Activated CD4-positive, alpha-beta T cell treated with anti-CD3 and anti-CD28 coated beads for 36 hours (primary cell): ENCODE measurements around the gene CAMTA1. TPM values are rescaled to one million over a fixed set of nuclear protein-coding genes. Genes with fewer than 3 reads are reported as not detected.

Experiments used
- ATAC-seq: fragments of 200-7000 bp; cut with Tn5 transposase; one replicate; pipeline ENCODE4 v1.10.0; 2021; ENCODE audit warnings: mild to moderate bottlenecking, moderate library complexity
- CTCF ChIA-PET: fragments of 350-600 bp; sonication (Branson Sonifier 250); formaldehyde crosslinking; loops from one replicate; lab custom pipeline; 2021; ENCODE audit warnings: antibody characterized with exemption; lab: Charles Lee
- POLR2A ChIA-PET: fragments of 350-600 bp; sonication (Branson Sonifier 250); formaldehyde crosslinking; loops from one replicate; lab custom pipeline; 2021; ENCODE audit warnings: antibody characterized with exemption, inconsistent platforms; lab: Charles Lee
- DNase-seq: peaks from one replicate; pipeline ENCODE4 v3.0.0-alpha.2; 2020
- H3K27ac Mint-ChIP-seq: one replicate; pipeline ENCODE4 v1.8.0; 2021; ENCODE audit warnings: mixed read lengths
- H3K27me3 Mint-ChIP-seq: one replicate; pipeline ENCODE4 v1.8.0; 2021; ENCODE audit warnings: mixed read lengths
- H3K36me3 Mint-ChIP-seq: one replicate; pipeline ENCODE4 v1.8.0; 2021; ENCODE audit warnings: low read depth, mixed read lengths
- H3K4me1 Mint-ChIP-seq: one replicate; pipeline ENCODE4 v1.8.0; 2021; ENCODE audit warnings: mixed read lengths
- H3K4me3 Mint-ChIP-seq: one replicate; pipeline ENCODE4 v1.8.0; 2021; ENCODE audit warnings: mild to moderate bottlenecking, moderate library complexity, mixed read lengths
- H3K9me3 Mint-ChIP-seq: one replicate; pipeline ENCODE4 v1.8.0; 2021; ENCODE audit warnings: low read depth, mixed read lengths
- intact Hi-C, 2 experiments: fragments of 100-400 bp; cut with DNase I in 1 of 2; cut with micrococcal nuclease in 1 of 2; formaldehyde crosslinking; loops; one replicate each; pipeline versions ENCODE4 v1.14.2 to v1.15.1; 2022 to 2024; cut with DNase I, micrococcal nuclease
- total RNA-seq, 2 experiments: library from RNA; stranded (reverse); gene quantifications; one replicate each; pipeline ENCODE4 v1.2.3, GENCODE V29; 2021

Gene CAMTA1
- total RNA-seq, 2 experiments from 2014 or later: 62.3 to 76.7 TPM

DNA sequence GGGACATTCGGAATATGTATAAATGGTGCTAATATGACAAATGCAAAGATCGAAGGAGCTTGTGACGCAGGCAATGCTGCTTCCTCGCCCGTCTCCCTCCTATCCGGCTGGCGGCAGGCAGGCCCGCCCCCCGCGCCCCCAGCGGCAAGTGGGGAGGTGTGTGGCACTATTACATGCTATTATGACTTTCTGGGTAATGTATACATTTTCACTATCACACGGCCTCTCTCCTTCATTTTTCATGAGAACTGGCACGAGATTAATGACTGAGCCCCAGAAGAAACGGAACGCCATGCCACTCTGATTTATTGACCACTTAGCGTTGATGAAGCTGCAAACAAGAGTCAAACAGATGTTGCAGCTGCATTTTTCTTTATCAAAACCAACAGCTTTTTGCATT lies 846.9 kb downstream of the CAMTA1 start:
- Mint-ChIP-seq H3K4me1 (no peaks in the 10 kb centered on the region), H3K27ac (no peak overlapping the region), H3K36me3 (no peaks in the 10 kb centered on the region), H3K27me3 (peaks cover 8% of the 10 kb centered on the region), H3K9me3 (no peaks in the 10 kb centered on the region), H3K4me3 (no peak overlapping the region)
- CTCF ChIA-PET: interaction anchor here (0.5 to 0.6 kb wide), 2 partner anchors 339 to 786 kb away, joined by 3 read pairs; no protein-coding TSS in a partner anchor
- no peak for ATAC-seq
- intact Hi-C loops: no loop called here
- POLR2A ChIA-PET: no interaction called here
- DNase-seq: peak; percentile 15

DNA sequence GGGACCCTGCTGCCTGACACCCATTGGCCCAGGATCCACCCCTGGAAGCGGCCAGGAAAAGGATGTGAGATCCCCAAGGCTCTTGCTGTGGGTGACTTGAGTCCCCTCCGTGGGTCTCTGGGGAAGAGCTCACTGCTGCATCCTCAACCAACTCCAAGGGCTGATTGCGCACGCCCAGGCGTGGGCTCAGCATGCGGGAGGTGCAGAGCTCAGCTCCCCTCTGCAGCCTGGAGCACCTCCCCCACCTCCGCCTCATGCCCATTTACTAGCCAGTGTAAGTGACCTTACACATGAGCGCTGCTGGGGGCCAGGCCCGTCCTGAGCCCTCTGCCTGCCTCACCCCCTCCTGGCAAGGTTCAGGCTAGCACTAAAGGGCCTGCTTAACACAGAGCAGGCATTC lies 847.4 kb downstream of the CAMTA1 start:
- Mint-ChIP-seq H3K4me3 (no peak overlapping the region), H3K27me3 (peaks cover 8% of the 10 kb centered on the region), H3K9me3 (no peaks in the 10 kb centered on the region), H3K36me3 (no peaks in the 10 kb centered on the region), H3K4me1 (no peaks in the 10 kb centered on the region), H3K27ac (no peak overlapping the region)
- no peak for ATAC-seq
- CTCF ChIA-PET: interaction anchor here (0.6 to 0.7 kb wide), 2 partner anchors 120 to 340 kb away, joined by 3 read pairs; no protein-coding TSS in a partner anchor
- no peak for DNase-seq
- intact Hi-C loops: no loop called here
- POLR2A ChIA-PET: no interaction called here

DNA sequence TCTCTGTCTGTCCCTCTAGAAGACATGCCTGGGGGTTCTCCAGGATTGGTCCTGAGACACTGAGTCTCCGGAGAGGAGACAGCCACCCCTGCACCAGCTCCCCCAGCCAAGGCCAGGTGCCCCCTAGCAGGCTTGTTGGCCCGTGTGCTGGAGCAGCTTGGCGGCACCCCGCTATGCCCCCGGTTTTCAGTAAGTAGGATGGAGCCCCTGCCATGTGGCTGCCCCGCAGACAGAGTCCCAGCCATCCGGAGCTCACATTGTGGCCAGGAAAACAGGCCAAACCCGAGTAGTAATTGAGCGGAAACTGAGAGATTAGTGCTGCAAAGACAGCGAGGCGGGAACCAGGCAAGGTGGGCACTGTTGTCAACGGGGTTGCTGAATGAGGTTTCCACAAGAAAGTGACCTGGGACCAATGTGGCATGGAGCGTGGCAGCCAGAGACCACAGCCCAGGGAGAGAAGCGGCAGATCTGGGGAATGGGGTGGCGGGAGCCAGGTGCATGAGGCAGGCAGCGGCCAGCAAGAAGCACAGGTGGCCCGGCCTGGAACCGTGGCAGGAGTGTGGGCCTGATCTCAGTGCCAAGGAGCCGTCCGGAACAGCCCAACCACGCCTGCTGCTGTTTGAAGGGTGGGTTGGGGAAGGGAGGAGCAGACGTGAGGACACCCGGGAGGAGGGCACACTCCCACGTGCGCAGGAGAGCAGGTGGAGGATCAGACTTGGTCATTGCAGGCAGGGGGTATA lies 848.4 kb downstream of the CAMTA1 start:
- CTCF ChIA-PET: no interaction called here
- no peaks in the 10 kb centered on the region for H3K36me3 Mint-ChIP-seq

GRCh38 chr1:7634546-7635240 lies 849.4 kb downstream of the CAMTA1 start:
- Mint-ChIP-seq H3K4me1 (no peaks in the 10 kb centered on the region), H3K9me3 (no peaks in the 10 kb centered on the region), H3K36me3 (no peaks in the 10 kb centered on the region), H3K4me3 (no peak overlapping the region), H3K27ac (no peak overlapping the region), H3K27me3 (peaks cover 5% of the 10 kb centered on the region)
- POLR2A ChIA-PET: no interaction called here
- CTCF ChIA-PET: no interaction called here
- DNase-seq (no peak), ATAC-seq (no peak)
- intact Hi-C loops: no loop called here

More for the DNA sequence above, 848.4 kb downstream of the CAMTA1 start:
- H3K4me3 Mint-ChIP-seq: no peak overlapping the region
- H3K4me1 Mint-ChIP-seq: no peaks in the 10 kb centered on the region
- intact Hi-C loops: no loop called here
- DNase-seq (no peak), ATAC-seq (no peak)
- H3K27me3 Mint-ChIP-seq: peaks cover 8% of the 10 kb centered on the region
- no peak overlapping the region for H3K27ac Mint-ChIP-seq
- POLR2A ChIA-PET: no interaction called here
- H3K9me3 Mint-ChIP-seq: no peaks in the 10 kb centered on the region

- ChIA-PET CTCF (no interaction called here), POLR2A (no interaction called here)
- ATAC-seq: no peak
Measured at GRCh38 chr1:7636795-7637526, 851.7 kb downstream of the CAMTA1 start.

DNA sequence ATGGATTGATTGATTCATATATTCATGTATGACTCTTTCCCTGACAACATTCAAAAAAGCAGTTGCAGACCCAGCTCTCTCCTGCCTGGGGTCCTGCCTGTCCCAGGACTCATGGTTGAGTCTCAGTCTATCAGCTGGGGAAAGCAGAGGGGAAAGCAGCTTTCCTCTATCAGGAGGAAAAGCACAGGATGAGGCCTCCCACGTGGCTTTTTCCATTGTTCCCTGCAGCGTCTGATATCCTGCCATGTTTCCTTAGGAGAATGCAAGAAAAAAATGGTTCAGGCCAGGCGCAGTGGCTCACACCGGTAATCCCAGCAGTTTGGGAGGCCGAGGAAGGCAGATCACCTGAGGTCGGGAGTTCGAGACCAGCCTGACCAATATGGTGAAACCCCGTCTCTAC lies 852.8 kb downstream of the CAMTA1 start:
- POLR2A ChIA-PET: no interaction called here
- no peak overlapping the region for H3K4me3 Mint-ChIP-seq
- H3K27ac Mint-ChIP-seq: no peak overlapping the region
- no peaks in the 10 kb centered on the region for H3K36me3 Mint-ChIP-seq
- intact Hi-C loops: no loop called here
- DNase-seq (no peak), ATAC-seq (no peak)
- peaks cover 3% of the 10 kb centered on the region for H3K27me3 Mint-ChIP-seq
- CTCF ChIA-PET: interaction anchor here (0.6 kb wide), 1 partner anchor 706 kb away, joined by 3 read pairs; no protein-coding TSS in a partner anchor
- no peaks in the 10 kb centered on the region for H3K9me3 Mint-ChIP-seq
- no peaks in the 10 kb centered on the region for H3K4me1 Mint-ChIP-seq

More at GRCh38 chr1:7636795-7637526, 851.7 kb downstream of the CAMTA1 start:
- Mint-ChIP-seq H3K27ac (no peak overlapping the region), H3K9me3 (no peaks in the 10 kb centered on the region), H3K4me3 (no peak overlapping the region), H3K4me1 (no peaks in the 10 kb centered on the region), H3K27me3 (peaks cover 4% of the 10 kb centered on the region), H3K36me3 (no peaks in the 10 kb centered on the region)
- intact Hi-C loops: no loop called here
- no peak for DNase-seq

DNA sequence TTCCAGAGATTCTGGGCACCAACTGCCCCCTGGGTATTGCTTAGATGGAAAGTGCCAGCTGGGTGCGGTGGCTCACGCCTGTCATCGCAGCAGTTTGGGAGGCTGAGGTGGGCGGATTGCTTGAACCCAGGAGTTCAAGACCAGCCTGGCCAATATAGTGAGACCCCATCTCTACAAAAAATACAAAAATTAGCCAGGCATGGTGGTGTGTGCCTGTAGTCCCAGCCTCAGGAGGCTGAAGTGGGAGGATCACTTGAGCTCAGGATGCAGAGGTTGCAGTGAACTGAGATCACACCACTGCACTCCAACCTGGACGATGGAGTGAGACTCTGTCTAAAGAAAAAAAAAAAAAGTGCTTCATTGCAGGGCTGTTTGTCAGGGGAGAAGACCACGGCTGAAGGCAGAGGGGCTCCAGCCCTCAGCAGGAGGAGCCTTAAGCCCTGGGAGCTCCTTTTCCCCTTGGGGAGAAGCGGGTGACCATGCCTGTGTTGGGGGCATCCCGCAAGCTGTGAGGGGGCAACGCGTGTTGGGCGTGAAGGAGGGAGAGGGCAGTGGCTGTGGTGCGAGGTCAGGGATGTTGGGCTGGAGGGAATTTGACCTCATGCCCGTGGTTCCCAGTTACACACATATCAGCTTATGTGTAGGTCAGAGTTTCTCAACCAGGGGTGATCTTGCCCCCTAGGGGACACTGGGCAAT lies 854.3 kb downstream of the CAMTA1 start:
- ATAC-seq (no peak), DNase-seq (no peak)
- no peak overlapping the region for H3K4me3 Mint-ChIP-seq
- H3K27me3 Mint-ChIP-seq: no peaks in the 10 kb centered on the region
- H3K9me3 Mint-ChIP-seq: no peaks in the 10 kb centered on the region
- intact Hi-C loops: loop anchor here in 1 of 2 experiments (10.0 kb wide), 1 partner anchor 595 kb away; no protein-coding TSS in a partner anchor
- ChIA-PET CTCF (no interaction called here), POLR2A (no interaction called here)
- no peak overlapping the region for H3K27ac Mint-ChIP-seq
- H3K36me3 Mint-ChIP-seq: no peaks in the 10 kb centered on the region
- H3K4me1 Mint-ChIP-seq: no peaks in the 10 kb centered on the region

- intact Hi-C loops: loop anchor here in 1 of 2 experiments (10.0 kb wide), 1 partner anchor 596 kb away; no protein-coding TSS in a partner anchor
- ATAC-seq (no peak), DNase-seq (no peak)
- Mint-ChIP-seq H3K4me3 (no peak overlapping the region), H3K9me3 (no peaks in the 10 kb centered on the region), H3K4me1 (no peaks in the 10 kb centered on the region), H3K27ac (no peak overlapping the region), H3K27me3 (no peaks in the 10 kb centered on the region), H3K36me3 (no peaks in the 10 kb centered on the region)
- ChIA-PET CTCF (no interaction called here), POLR2A (no interaction called here)
Measured at GRCh38 chr1:7640350-7640749, 855.1 kb downstream of the CAMTA1 start.

DNA sequence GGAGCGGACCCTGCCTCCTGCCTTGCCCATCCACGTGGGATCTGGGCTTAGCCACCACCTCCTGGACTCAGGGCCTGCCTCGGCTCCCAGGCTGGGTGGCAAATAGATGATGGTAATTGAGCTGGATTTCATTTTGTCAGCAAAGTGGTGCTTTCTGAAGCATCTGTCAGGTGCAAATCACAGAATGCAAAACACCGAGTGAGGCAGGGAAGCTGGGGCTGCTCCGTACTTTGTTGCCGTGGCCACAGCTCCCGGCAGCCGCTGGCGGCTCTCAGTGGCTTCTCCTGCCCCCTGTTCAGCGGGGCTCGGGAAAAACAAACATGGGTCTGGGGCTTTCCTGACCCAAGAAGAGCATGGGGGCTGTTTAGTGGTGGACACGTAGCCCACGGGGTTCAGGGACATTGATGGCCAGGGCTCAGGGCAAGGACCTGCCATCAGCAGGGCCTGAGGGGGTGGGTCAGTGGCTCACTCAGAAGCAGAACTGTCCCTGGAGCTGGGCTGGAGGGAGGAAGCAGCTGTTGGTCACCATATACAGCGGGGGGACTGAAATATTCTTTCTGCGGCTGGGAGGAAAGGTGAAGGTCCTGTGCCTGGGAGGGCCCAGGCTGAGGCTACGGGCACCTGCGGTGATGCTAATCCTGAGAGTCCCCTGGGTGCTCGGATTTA lies 855.8 kb downstream of the CAMTA1 start:
- DNase-seq (no peak), ATAC-seq (no peak)
- Mint-ChIP-seq H3K27ac (no peak overlapping the region), H3K9me3 (no peaks in the 10 kb centered on the region), H3K4me1 (no peaks in the 10 kb centered on the region), H3K27me3 (no peaks in the 10 kb centered on the region), H3K36me3 (no peaks in the 10 kb centered on the region), H3K4me3 (no peak overlapping the region)
- intact Hi-C loops: loop anchor here in 1 of 2 experiments (10.0 kb wide), 1 partner anchor 596 kb away; no protein-coding TSS in a partner anchor
- CTCF ChIA-PET: no interaction called here
- POLR2A ChIA-PET: no interaction called here

DNA sequence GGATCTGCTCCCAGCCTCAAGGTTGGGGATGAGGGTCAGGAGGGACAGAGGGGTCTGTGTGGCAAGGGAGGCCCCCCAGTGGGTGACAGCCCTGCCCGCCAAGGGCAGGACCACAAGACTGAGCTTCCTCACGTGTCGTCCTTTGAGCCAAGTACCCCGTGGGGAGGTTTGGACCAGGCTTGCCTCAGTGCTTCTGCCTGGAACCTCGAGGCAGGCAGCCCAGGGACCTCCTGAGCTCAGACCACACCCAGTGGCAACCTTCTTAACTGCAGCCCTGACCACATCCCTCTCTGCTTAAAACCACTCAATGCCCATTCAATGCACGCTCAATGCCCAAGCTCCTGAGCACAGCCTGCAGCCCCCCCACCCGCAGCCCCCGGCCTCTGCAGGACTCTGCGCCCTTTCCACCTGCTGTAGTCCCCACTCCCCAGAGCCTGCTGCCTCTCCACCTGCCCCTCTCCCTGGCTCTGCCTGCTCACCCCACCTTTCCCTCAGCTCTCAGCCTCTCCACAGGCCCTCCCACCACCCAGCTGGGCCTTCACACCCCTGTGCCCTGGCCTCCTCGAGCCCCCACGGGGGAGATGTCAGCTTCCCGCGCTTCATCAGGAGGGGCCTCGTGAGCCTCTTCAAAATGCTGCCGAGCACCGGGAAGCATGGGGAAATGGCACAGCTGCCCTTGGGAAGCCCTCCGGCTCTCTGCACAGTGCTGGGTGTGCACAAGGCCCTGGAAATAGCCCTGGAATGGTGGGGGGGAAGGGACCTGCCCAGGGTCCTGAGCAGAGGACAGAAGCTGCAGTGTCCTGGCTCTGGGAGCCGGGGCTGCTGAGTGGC lies 856.5 kb downstream of the CAMTA1 start:
- POLR2A ChIA-PET: no interaction called here
- Mint-ChIP-seq H3K9me3 (no peaks in the 10 kb centered on the region), H3K36me3 (no peaks in the 10 kb centered on the region), H3K27me3 (no peaks in the 10 kb centered on the region), H3K27ac (no peak overlapping the region), H3K4me1 (no peaks in the 10 kb centered on the region), H3K4me3 (no peak overlapping the region)
- intact Hi-C loops: loop anchor here in 1 of 2 experiments (10.0 kb wide), 1 partner anchor 597 kb away; no protein-coding TSS in a partner anchor
- no peak for ATAC-seq
- CTCF ChIA-PET: no interaction called here
- DNase-seq: no peak
